HG03432 (cell line): Measurements from ENCODE around the gene GOLGA6A.
"Not testable (repeated sequence)": the region's sequence is repeated elsewhere in the genome, so short reads cannot be mapped to it uniquely, and the experiment has no call there.

Experiments used
- ATAC-seq: cut with Tn5 transposase; IDR thresholded peaks from one replicate; pipeline ENCODE4 v1.9.1; 2021; ENCODE audit warnings: mild to moderate bottlenecking, moderate library complexity; ENCODE audit not compliant: unreplicated experiment

Gene GOLGA6A

GRCh38 chr15:74082450-74082849 is at the start of gene GOLGA6A:
Gene GOLGA6A (minus strand): TSS chr15:74082550. CDS start chr15:74082509, 41 bp downstream.
- not testable (repeated sequence) for ATAC-seq

- no peak for ATAC-seq
Measured at GRCh38 chr15:74131628-74132413, 49.5 kb upstream of the GOLGA6A start.

- no peak for ATAC-seq
Measured at GRCh38 chr15:74130849-74131627, 48.7 kb upstream of the GOLGA6A start.

- no peak for ATAC-seq
Measured at GRCh38 chr15:74130155-74130848, 48.0 kb upstream of the GOLGA6A start, which contains the start of gene ISLR2. Gene ISLR2 (plus strand): TSS chr15:74130586. CDS start chr15:74132755, 2,169 bp downstream.

GRCh38 chr15:74129586-74130154 is 47.3 kb upstream of the GOLGA6A start:
- no peak for ATAC-seq

- ATAC-seq = no peak
Measured at GRCh38 chr15:74128785-74129585, 46.6 kb upstream of the GOLGA6A start.

GRCh38 chr15:74127954-74128784 is 45.8 kb upstream of the GOLGA6A start:
- no peak for ATAC-seq

GRCh38 chr15:74127255-74127953 is 45.1 kb upstream of the GOLGA6A start:
- no peak for ATAC-seq

GRCh38 chr15:74124759-74125158 is 42.4 kb upstream of the GOLGA6A start:
- ATAC-seq = no peak

GRCh38 chr15:74124196-74124595 is 41.8 kb upstream of the GOLGA6A start:
- no peak for ATAC-seq

- ATAC-seq = no peak
Measured at GRCh38 chr15:74123658-74124057, 41.3 kb upstream of the GOLGA6A start.

GRCh38 chr15:74123131-74123429 is 40.7 kb upstream of the GOLGA6A start:
- ATAC-seq = no peak

GRCh38 chr15:74122403-74123130 is 40.2 kb upstream of the GOLGA6A start:
- no peak for ATAC-seq

GRCh38 chr15:74121858-74122257 is 39.5 kb upstream of the GOLGA6A start:
- ATAC-seq = no peak

- ATAC-seq = no peak
Measured at GRCh38 chr15:74121039-74121438, 38.7 kb upstream of the GOLGA6A start.

- no peak for ATAC-seq
Measured at GRCh38 chr15:74120426-74120825, 38.1 kb upstream of the GOLGA6A start.

GRCh38 chr15:74109713-74110112 is 27.4 kb upstream of the GOLGA6A start:
- ATAC-seq = no peak

GRCh38 chr15:74108611-74109010 is 26.3 kb upstream of the GOLGA6A start:
- not testable (repeated sequence) for ATAC-seq
